ENCODE results near the gene TSPAN32.

TSPAN32 gene

DNA sequence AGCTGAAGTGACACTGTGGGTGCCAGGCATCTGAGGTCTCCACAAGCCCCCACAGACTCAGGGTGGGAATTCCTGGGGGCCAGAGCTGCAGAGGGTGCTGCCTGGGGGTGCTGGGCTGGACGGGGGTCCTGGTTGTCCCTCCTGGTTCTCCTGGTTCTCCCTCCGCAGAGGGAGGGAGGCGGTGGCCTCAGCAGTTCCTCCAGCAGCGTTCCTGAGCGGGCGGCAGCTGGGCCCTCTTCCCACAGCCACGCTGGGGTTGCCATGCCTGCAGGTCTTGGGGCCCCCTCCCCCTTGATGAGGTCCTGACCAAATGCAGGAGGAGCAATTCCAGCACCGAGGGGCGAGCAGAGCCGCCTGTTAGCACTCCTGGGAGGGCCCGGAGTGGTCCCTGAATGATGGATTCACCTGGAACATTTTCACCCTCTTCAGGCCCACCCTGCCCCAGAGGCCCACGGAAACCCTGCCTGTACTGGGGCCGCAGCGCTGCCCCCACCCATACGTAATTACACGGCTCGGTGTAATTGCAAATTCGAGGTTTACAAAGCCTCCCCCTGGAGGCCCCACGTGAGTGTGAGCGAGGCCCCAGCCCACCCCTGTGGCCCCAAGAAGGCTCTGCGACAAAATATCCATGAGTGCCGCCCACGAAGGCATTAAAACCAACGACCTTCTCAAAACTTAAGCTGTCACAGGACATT is 730 bp upstream of the TSPAN32 start:
- Histone ChIP-seq H3K36me3 (ENCODE audit: insufficient read depth, low read length) (no peaks in the 10 kb centered on the region), H3K4me1 (ENCODE audit: insufficient read depth, low read length) (peaks cover 3% of the 10 kb centered on the region; the same call in 1 of the 2 replicates), H3K9me3 (ENCODE audit: control insufficient read depth, insufficient read depth, low read length) (no peaks in the 10 kb centered on the region), H3K9ac (ENCODE audit: low read depth, low read length) (no peak overlapping the region)

DNA sequence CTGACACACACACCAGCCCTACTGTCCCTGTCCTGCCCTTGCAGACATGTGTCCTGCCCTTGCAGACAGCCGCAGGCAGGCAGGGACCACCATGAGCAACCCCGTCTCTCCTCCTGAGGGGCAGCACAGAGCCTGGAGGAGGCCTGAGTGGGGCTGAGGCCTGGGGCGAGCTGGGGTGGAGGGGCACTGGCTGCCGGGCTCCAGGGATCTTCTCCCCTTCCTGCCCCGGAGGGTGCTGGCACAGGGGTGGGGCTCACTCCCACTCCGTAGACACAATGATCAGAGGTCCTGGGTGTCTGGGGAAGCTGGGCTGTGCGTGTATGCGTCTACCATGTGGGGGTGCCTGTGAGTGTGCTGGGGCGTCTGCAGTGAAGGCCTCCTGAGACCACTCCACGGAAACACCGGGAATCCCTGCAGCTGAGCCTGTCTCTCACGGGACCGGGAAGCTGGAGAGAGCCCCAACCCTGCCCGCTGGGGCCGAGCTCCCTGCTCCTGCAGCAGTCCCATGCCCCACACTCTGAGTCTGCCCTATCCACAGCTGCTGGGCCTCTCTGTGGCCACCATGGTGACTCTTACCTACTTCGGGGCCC is 588 bp downstream of the TSPAN32 start:
- Histone ChIP-seq H3K9ac (ENCODE audit: low read depth, low read length) (no peak overlapping the region), H3K9me3 (ENCODE audit: control insufficient read depth, insufficient read depth, low read length) (no peaks in the 10 kb centered on the region), H3K4me1 (ENCODE audit: insufficient read depth, low read length) (peaks cover 3% of the 10 kb centered on the region; the same call in 1 of the 2 replicates), H3K36me3 (ENCODE audit: insufficient read depth, low read length) (no peaks in the 10 kb centered on the region)

DNA sequence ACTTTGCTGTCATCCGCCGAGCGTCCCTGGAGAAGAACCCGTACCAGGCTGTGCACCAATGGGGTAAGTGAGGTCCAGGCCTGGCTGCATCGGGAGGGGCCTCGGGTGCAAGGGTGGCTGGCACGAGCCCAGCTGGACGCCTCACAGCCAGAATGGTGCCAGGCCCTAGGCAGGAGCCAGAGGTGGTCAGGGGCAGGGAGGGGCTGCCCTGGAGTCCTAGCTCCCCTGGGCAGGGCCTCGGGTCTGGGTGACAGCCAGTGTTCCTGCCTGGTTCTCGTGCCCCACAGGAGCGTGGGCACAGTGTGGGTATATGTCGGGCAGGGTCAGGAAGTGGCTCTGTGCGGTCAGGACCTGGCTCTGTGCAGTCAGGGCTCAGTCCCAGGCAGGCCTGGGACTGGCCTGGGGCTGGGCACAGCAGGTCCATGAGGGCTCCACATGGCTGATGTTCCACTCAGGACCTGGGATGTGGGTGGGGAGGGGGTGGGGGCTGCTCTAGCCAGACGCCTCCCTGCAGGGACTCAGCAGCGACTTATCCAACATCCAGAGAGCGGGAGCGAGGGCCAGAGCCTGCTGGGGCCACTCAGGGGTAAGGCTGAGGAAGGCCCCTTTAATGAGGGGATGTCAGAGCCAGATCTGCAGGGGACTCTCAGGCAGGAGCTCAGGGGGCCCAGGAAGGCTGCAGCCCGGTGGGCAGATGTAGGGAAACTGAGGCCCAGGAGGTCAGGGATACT is 1.2 kb downstream of the TSPAN32 start:
- Histone ChIP-seq H3K4me1 (ENCODE audit: insufficient read depth, low read length) (peaks cover 3% of the 10 kb centered on the region; the same call in 1 of the 2 replicates), H3K9ac (ENCODE audit: low read depth, low read length) (no peak overlapping the region), H3K36me3 (ENCODE audit: insufficient read depth, low read length) (no peaks in the 10 kb centered on the region), H3K9me3 (ENCODE audit: control insufficient read depth, insufficient read depth, low read length) (no peaks in the 10 kb centered on the region)

DNA sequence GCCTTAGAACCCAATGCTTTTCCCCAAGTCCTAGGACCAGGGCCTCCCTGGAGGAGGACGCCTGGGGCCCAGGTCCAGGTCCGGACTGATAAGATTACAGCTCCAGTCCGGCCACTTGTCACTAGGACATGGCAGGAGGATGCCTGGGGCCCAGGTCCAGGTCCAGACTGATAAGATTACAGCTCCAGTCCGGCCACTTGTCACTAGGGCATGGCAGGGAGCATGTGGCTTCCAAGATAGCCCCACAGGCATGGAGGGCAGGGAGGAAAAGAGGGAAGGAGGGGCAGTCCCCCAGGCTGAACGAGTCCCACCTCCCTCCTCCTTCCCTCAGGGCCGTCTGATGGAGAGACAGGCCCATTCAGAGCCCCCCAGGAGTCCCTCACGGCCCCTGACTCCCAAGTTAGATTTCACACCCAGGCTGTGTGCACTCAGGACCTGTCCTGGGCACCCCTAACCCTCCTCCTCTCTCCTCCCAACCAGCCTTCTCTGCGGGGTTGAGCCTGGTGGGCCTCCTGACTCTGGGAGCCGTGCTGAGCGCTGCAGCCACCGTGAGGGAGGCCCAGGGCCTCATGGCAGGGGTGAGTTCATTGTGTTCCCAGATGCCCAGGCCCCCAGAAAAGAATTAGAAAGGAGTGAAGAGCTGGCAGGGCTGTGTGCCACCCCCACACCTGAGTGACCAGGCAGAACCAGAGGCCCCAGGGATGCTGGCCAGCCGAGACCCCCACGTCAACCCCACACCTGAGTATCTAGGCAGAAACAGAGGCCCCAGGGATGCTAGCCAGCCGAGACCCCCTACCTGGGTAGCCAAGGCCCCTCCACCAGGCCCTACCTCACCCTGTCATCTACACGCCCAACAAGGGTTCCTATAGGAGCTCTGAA is 2.1 kb downstream of the TSPAN32 start:
- H3K4me1 ChIP-seq (ENCODE audit: insufficient read depth, low read length), result peaks cover 3% of the 10 kb centered on the region; the same call in 1 of the 2 replicates
- H3K9ac ChIP-seq (ENCODE audit: low read depth, low read length), result no peak overlapping the region
- no peaks in the 10 kb centered on the region for H3K36me3 ChIP-seq (ENCODE audit: insufficient read depth, low read length)
- no peaks in the 10 kb centered on the region for H3K9me3 ChIP-seq (ENCODE audit: control insufficient read depth, insufficient read depth, low read length)

DNA sequence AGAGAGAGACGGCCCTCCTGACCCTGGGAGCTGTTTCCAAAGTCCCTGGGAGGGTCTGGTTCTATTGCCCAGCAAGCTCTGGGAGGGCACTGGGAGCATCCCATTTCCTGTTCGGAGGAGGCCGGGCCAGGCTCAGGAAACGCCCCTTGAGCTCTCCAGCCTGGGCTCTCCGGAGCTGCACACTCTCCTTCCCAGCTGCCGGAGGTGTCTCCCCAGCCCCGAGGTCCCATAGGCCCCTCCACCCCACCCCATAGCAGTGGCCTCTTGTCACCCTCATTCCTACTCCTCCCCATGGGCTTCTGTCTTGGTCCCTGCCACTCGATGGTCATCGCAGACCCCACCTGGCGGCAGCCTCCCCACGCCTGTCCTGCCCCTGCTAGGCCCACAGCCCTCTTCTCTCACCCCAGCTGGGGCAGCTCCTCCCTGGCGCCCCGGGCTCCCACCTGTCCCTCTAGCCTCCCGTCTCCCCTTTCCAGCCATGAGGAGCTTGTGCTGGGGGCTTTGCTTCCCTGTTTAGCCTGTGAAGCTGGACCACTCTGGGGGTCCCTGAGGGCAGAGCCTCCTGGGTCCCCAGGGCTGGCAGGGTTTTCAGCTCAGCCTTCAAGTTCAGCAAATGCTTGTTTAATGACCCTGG is 2.8 kb downstream of the TSPAN32 start:
- no peak overlapping the region for H3K9ac ChIP-seq (ENCODE audit: low read depth, low read length)

DNA sequence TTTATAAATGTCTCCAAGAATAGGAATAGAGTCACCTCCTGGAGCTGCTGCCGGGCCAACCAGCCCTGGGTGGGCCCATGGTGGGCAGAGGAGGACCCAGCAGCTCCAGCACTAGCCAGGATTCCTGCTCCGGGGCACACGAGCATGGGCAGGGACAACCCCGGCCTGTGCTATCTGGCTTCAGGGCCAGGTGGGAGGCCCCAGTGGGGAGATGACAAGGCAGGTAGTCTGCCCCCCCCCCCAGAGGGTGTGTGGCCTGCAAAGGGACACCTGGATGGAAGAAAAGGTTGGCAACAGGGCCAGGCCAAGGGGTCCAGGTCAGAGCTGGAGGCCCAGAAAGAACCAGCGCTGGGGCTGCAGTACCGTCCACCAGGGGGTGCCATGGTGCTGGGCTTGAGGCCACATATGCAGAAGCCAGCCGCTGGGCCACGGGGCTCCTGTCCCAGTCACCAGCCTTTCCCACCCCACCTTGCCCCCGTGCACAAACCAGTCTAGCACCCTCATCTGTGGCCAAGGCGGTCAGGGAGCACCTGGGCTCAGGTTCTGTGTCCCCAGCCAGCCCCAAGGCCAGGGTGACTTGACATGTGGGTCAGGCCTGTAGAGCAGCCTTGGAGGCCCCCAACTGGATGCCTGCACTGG is 3.4 kb downstream of the TSPAN32 start:
- H3K9me3 ChIP-seq (ENCODE audit: control insufficient read depth, insufficient read depth, low read length), result no peaks in the 10 kb centered on the region
- peaks cover 3% of the 10 kb centered on the region; the same call in 1 of the 2 replicates for H3K4me1 ChIP-seq (ENCODE audit: insufficient read depth, low read length)
- no peaks in the 10 kb centered on the region for H3K36me3 ChIP-seq (ENCODE audit: insufficient read depth, low read length)
- H3K9ac ChIP-seq (ENCODE audit: low read depth, low read length), result no peak overlapping the region

More for the DNA sequence above, 2.8 kb downstream of the TSPAN32 start:
- H3K4me1 ChIP-seq (ENCODE audit: insufficient read depth, low read length), result peaks cover 3% of the 10 kb centered on the region; the same call in 1 of the 2 replicates
- no peaks in the 10 kb centered on the region for H3K36me3 ChIP-seq (ENCODE audit: insufficient read depth, low read length)
- H3K9me3 ChIP-seq (ENCODE audit: control insufficient read depth, insufficient read depth, low read length), result no peaks in the 10 kb centered on the region

DNA sequence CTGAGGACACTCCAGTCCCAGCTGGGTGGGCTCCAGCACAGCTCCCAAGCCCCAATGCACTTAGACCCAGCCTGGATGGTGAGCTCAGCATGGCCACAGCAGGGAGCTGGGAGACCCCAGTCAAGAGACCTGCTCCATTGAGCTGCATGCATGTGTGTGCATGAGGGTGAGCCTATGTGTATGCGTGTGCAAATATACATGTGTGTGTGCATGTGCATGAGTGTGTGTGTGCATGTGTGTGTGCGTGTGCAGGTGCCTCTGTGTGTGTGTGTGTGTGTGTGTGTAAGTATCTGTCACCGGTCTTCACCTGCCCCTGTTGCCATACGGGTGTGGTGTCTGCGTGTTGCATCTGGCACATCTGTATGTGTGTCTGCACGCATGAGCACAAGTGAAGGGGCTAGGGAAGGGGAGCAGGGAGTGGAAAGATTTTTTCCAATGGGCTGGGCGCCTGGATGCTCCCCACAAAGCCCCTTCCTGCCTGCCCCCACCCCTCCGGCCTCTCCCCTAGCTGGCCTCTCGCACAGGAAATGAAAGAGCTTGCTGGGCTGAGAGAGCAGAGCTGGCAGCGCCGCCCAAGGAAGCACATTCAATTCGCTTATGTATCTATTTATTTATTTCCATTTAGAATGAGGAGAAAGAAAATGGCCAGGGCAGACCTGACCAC is 4.1 kb downstream of the TSPAN32 start:
- Histone ChIP-seq H3K9ac (ENCODE audit: low read depth, low read length) (no peak overlapping the region), H3K4me1 (ENCODE audit: insufficient read depth, low read length) (peaks cover 3% of the 10 kb centered on the region; the same call in 1 of the 2 replicates), H3K9me3 (ENCODE audit: control insufficient read depth, insufficient read depth, low read length) (no peaks in the 10 kb centered on the region)

DNA sequence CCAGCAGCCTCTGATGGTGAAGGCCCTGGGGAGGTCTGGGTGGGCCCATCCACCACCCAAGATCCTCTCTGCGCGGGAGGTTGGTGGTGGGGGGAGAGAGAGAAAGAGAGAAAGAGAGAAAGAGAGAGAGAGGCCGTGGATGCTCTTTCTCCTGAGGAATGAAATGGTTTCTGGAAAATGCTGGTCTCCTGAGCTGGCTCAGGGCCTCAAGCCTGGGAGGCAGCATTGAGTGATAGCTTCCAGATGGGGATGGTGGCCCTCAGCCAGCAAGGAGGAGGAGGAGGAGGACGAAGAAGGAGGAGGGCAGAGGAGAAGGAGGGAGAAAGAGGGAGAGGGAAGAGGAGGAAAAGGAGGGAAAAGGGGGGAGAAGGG is 4.6 kb downstream of the TSPAN32 start:
- Histone ChIP-seq H3K9me3 (ENCODE audit: control insufficient read depth, insufficient read depth, low read length) (no peaks in the 10 kb centered on the region), H3K9ac (ENCODE audit: low read depth, low read length) (no peak overlapping the region), H3K4me1 (ENCODE audit: insufficient read depth, low read length) (peaks cover 3% of the 10 kb centered on the region; the same call in 1 of the 2 replicates), H3K36me3 (ENCODE audit: insufficient read depth, low read length) (no peaks in the 10 kb centered on the region)

More for the DNA sequence above, 4.1 kb downstream of the TSPAN32 start:
- H3K36me3 ChIP-seq (ENCODE audit: insufficient read depth, low read length), result no peaks in the 10 kb centered on the region

DNA sequence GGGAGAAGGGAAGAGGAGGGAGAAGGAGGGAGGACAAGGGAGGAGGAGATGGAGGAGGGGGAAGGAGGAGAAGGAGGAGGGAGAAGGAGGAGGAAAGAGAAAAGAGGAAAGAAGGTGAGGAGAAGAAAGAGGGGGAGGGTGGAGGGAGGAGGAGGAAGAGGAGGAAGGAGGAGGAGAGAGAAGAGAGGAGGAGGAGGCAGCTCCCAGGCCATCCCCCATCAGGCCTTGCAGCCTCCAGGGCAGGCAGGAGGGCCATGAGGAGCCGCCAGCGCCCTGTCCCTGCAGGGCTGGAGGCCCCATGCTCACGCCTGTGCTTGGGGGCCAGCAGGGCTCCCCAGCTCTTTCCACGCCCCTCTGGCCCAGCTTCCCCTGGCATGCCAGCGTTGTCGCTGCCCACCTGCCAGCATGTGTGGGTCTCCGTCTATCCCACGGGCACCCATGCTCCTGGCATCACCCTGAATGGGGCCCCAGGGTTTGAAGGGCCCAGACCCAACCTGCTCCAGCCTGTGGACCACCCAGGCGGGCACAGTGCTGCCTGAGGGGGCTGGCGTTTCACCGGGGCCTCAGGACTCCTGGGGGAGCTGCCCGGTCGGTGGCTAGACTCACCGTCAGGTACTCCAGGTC is 5.2 kb downstream of the TSPAN32 start:
- no peaks in the 10 kb centered on the region for H3K36me3 ChIP-seq (ENCODE audit: insufficient read depth, low read length)
- peaks cover 3% of the 10 kb centered on the region; the same call in 1 of the 2 replicates for H3K4me1 ChIP-seq (ENCODE audit: insufficient read depth, low read length)
- no peaks in the 10 kb centered on the region for H3K9me3 ChIP-seq (ENCODE audit: control insufficient read depth, insufficient read depth, low read length)
- no peak overlapping the region for H3K9ac ChIP-seq (ENCODE audit: low read depth, low read length)

DNA sequence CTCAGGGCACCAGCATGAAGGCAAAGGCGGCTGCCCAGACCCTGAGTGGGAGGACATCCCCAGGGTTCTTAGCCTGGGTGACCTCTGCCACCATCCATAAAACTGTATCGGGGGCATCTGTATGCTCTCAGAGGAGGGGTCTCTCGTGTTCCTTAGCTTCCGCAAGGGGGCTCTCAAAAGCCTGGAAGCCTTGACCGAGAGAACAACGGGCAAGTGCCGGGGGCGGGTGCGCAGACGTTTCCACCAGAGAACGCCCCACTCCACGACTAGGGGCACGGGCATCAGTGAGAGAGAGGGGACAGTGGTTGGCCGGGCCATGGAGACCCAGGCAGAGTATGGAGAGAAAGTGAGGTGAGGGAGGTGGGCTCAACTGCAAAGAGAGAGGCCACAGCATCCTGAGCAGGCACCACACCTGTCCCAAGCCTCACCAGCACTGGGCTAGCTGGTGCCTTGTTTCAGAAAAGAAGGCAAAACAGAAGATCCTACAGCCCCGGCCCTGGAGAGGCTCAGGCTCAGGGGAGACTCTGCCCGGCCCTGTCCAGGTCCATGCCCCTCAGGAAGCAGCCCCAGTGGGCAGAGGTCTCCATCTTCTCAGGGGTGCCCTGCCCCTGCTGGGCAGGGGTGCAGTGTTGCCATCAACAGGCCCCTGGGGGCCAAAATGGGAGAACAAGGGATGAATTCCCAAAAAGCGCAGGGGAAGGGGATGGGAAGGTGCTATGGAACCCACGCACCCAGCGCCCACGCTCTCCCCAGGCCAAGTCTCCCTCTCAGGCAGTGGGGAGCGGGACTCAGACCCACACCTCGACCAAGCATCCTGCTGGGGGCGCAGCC is 5.9 kb downstream of the TSPAN32 start:
- no peaks in the 10 kb centered on the region for H3K36me3 ChIP-seq (ENCODE audit: insufficient read depth, low read length)
- peaks cover 3% of the 10 kb centered on the region; the same call in 1 of the 2 replicates for H3K4me1 ChIP-seq (ENCODE audit: insufficient read depth, low read length)
- H3K9ac ChIP-seq (ENCODE audit: low read depth, low read length), result no peak overlapping the region
- H3K9me3 ChIP-seq (ENCODE audit: control insufficient read depth, insufficient read depth, low read length), result no peaks in the 10 kb centered on the region

DNA sequence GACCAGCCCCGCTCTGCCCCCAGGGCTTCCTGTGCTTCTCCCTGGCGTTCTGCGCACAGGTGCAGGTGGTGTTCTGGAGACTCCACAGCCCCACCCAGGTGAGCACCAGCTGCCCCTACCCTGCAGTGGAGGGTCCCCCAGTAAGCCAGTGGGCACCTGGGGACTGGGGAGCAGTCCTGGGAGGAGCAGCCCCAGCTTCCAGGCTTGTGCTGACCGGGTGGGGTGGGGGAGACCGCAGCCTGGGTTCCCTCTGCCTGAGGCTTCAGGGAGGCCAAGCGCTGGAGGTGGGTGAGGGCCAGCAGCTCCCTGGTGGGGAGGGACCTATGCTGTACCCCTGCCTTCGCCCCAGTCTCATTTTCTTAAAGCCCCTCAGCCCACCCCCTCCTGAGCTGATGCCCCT is 6.9 kb downstream of the TSPAN32 start:
- Histone ChIP-seq H3K36me3 (ENCODE audit: insufficient read depth, low read length) (no peaks in the 10 kb centered on the region), H3K4me1 (ENCODE audit: insufficient read depth, low read length) (peaks cover 3% of the 10 kb centered on the region; the same call in 1 of the 2 replicates), H3K9me3 (ENCODE audit: control insufficient read depth, insufficient read depth, low read length) (no peaks in the 10 kb centered on the region), H3K9ac (ENCODE audit: low read depth, low read length) (no peak overlapping the region)

All from ES-I3 (cell line).